Measurements from ENCODE around the gene SYT1.

- TF ChIP-seq POLR2A (IDR thresholded peaks at IDR 0.05) (no peak), CTCF (IDR thresholded peaks at IDR 0.05) (no peak), POLR2AphosphoS5 (IDR thresholded peaks at IDR 0.05) (no peak)
Observed at GRCh38 chr12:78964521-78964920, 99.9 kb downstream of the SYT1 start.

All from sigmoid colon (tissue), 4 donors.